ENCODE measurements around the gene AP3B2. TPM values are rescaled to one million over a fixed set of nuclear protein-coding genes. Genes with fewer than 3 reads are reported as not detected.

AP3B2 gene
- total RNA-seq, 1 experiment from 2014 or later = 7.5 TPM

- Mint-ChIP-seq H3K27ac (ENCODE audit: low read depth, unreplicated experiment) (no peak overlapping the region), H3K27me3 (ENCODE audit: insufficient read depth, unreplicated experiment) (peaks cover 56% of the 10 kb centered on the region), H3K9me3 (ENCODE audit: unreplicated experiment) (no peaks in the 10 kb centered on the region), H3K4me3 (ENCODE audit: unreplicated experiment) (no peak overlapping the region), H3K4me1 (ENCODE audit: insufficient read depth, unreplicated experiment) (no peaks in the 10 kb centered on the region), H3K36me3 (ENCODE audit: insufficient read depth, unreplicated experiment) (no peaks in the 10 kb centered on the region)
- BruUV-seq (replicated peaks) = no TSS peak
- intact Hi-C loops (cut with micrococcal nuclease) = no loop called here
- ChIA-PET CTCF (no interaction called here), POLR2A (no interaction called here)
- TF ChIP-seq, protein P1, sequence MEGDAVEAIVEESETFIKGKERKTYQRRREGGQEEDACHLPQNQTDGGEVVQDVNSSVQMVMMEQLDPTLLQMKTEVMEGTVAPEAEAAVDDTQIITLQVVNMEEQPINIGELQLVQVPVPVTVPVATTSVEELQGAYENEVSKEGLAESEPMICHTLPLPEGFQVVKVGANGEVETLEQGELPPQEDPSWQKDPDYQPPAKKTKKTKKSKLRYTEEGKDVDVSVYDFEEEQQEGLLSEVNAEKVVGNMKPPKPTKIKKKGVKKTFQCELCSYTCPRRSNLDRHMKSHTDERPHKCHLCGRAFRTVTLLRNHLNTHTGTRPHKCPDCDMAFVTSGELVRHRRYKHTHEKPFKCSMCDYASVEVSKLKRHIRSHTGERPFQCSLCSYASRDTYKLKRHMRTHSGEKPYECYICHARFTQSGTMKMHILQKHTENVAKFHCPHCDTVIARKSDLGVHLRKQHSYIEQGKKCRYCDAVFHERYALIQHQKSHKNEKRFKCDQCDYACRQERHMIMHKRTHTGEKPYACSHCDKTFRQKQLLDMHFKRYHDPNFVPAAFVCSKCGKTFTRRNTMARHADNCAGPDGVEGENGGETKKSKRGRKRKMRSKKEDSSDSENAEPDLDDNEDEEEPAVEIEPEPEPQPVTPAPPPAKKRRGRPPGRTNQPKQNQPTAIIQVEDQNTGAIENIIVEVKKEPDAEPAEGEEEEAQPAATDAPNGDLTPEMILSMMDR (IDR thresholded peaks at IDR 0.05; ENCODE audit: unreplicated experiment) = no peak
- no peak for DNase-seq (ENCODE audit: unreplicated experiment)
Observed at GRCh38 chr15:82651708-82652107, 58.0 kb downstream of the AP3B2 start.

GRCh38 chr15:82650046-82650670 is 59.5 kb downstream of the AP3B2 start:
- POLR2A ChIA-PET = interaction anchor here (0.7 kb wide), 1 partner anchor 54 kb away, joined by 3 read pairs; no protein-coding TSS in a partner anchor
- TF ChIP-seq, protein P1 (IDR thresholded peaks at IDR 0.05; ENCODE audit: unreplicated experiment) = no peak
- no peaks in the 10 kb centered on the region for H3K9me3 Mint-ChIP-seq (ENCODE audit: unreplicated experiment)
- no peak overlapping the region for H3K27ac Mint-ChIP-seq (ENCODE audit: low read depth, unreplicated experiment)
- intact Hi-C loops (cut with micrococcal nuclease) = no loop called here
- no peaks in the 10 kb centered on the region for H3K4me1 Mint-ChIP-seq (ENCODE audit: insufficient read depth, unreplicated experiment)
- CTCF ChIA-PET = interaction anchor here (0.6 to 1.0 kb wide), 3 partner anchors 14 to 187 kb away, joined by 3 read pairs; no protein-coding TSS in a partner anchor
- no peaks in the 10 kb centered on the region for H3K36me3 Mint-ChIP-seq (ENCODE audit: insufficient read depth, unreplicated experiment)
- H3K4me3 Mint-ChIP-seq (ENCODE audit: unreplicated experiment) = no peak overlapping the region
- BruUV-seq (replicated peaks) = no TSS peak
- DNase-seq (ENCODE audit: unreplicated experiment) = no peak
- peaks cover 56% of the 10 kb centered on the region for H3K27me3 Mint-ChIP-seq (ENCODE audit: insufficient read depth, unreplicated experiment)

DNA sequence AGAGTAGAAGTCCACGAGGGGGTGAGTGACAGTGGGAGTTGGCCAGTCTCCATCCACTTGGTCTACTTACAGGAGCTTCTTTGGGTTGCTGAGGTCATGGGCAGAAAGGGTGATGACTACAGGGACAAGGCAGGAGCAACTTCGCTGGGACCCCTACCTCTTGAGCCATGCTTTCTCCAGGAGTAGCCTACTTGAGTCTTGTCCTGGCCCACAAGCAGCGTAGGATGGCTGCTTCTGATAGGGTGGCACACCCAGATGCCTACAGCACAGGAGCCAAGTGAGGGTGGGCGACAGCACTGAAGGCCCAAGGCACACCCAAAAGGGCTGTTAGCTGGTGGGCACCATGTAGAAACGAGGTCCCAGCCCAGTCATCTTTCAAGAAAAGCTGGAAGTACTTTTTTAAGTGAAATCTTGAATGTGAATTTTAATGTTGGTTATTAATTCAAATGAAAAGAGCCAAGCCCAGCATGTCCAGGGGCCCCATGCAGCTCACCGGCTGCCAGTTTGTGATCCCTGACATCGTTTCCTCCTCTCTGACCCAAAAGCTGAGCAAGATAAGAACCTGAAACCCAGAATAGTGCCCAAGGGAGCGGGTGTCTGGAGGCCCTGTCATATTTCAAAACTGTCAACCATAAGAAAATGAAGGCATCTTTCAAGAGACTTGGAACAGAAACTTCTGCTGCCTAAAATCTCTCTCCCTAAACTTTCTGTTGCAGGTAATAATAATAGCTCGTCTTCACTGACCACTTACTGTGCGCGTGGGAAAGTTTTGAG is 60.3 kb downstream of the AP3B2 start:
- POLR2A ChIA-PET = interaction anchor here (0.7 kb wide), 1 partner anchor 12 kb away, joined by 4 read pairs; no protein-coding TSS in a partner anchor
- H3K27ac Mint-ChIP-seq (ENCODE audit: low read depth, unreplicated experiment) = no peak overlapping the region
- intact Hi-C loops (cut with micrococcal nuclease) = no loop called here
- no TSS peak for BruUV-seq (replicated peaks)
- TF ChIP-seq, protein P1 (IDR thresholded peaks at IDR 0.05; ENCODE audit: unreplicated experiment) = no peak
- DNase-seq (ENCODE audit: unreplicated experiment) = no peak
- H3K4me1 Mint-ChIP-seq (ENCODE audit: insufficient read depth, unreplicated experiment) = no peaks in the 10 kb centered on the region
- no peaks in the 10 kb centered on the region for H3K36me3 Mint-ChIP-seq (ENCODE audit: insufficient read depth, unreplicated experiment)
- peaks cover 56% of the 10 kb centered on the region for H3K27me3 Mint-ChIP-seq (ENCODE audit: insufficient read depth, unreplicated experiment)
- CTCF ChIA-PET = interaction anchor here (0.6 to 0.9 kb wide), 3 partner anchors 14 to 82 kb away, joined by 3 to 4 read pairs (median 3); no protein-coding TSS in a partner anchor
- H3K9me3 Mint-ChIP-seq (ENCODE audit: unreplicated experiment) = no peaks in the 10 kb centered on the region
- no peak overlapping the region for H3K4me3 Mint-ChIP-seq (ENCODE audit: unreplicated experiment)
